HepG2 (cell line): ENCODE measurements around the gene RMI1. TPM values are rescaled to one million over a fixed set of nuclear protein-coding genes. Genes with fewer than 3 reads are reported as not detected.

Source experiments
- ARID2 ChIP-seq: sonication (generic); formaldehyde crosslinking; IDR thresholded peaks from 2 replicates; pipeline ENCODE4 v1.8.1; 2022; ENCODE audit warnings: mild to moderate bottlenecking, missing genetic modification reagents, borderline replicate concordance
- BRCA1 ChIP-seq: sonication (generic); formaldehyde crosslinking; IDR thresholded peaks from 2 replicates; pipeline ENCODE4 v1.4.0; 2020; ENCODE audit warnings: missing genetic modification reagents
- ELF3 ChIP-seq: IDR thresholded peaks from 2 replicates; pipeline ENCODE4 v1.6.1; 2016; ENCODE audit warnings: missing genetic modification reagents, missing compliant biosample characterization
- FOSL1 ChIP-seq: sonication (generic); formaldehyde crosslinking; IDR thresholded peaks from 2 replicates; pipeline ENCODE4 v1.9.0; 2021; ENCODE audit warnings: missing genetic modification reagents, borderline replicate concordance
- FOXJ3 ChIP-seq: sonication (generic); formaldehyde crosslinking; IDR thresholded peaks from 2 replicates; pipeline ENCODE4 v1.4.0; 2020; ENCODE audit warnings: missing genetic modification reagents, mild to moderate bottlenecking, borderline replicate concordance
- KLF16 ChIP-seq, 2 experiments: sonication (generic) in 1 of 2; formaldehyde crosslinking in 1 of 2; IDR thresholded peaks; 2 replicates each; pipeline versions ENCODE4 v1.6.1 to v1.8.0; 2016 to 2023; ENCODE audit warnings: missing genetic modification reagents in 2 of 2, missing compliant biosample characterization in 1 of 2
- MAFG ChIP-seq: sonication (generic); formaldehyde crosslinking; IDR thresholded peaks from 2 replicates; pipeline ENCODE4 v1.5.1; 2020; ENCODE audit warnings: mild to moderate bottlenecking, missing genetic modification reagents
- MAFK ChIP-seq, 2 experiments: IDR thresholded peaks in 1 of 2; conservative IDR thresholded peaks in 1 of 2; 2 replicates each; pipeline ENCODE4 v1.6.1; 2011; ENCODE audit warnings: improper control_type of control experiment in 2 of 2, low read length in 2 of 2
- MATR3 ChIP-seq: sonication (generic); formaldehyde crosslinking; IDR thresholded peaks from 2 replicates; pipeline ENCODE4 v1.4.0; 2020; ENCODE audit warnings: missing genetic modification reagents
- MTF1 ChIP-seq: sonication (generic); formaldehyde crosslinking; IDR thresholded peaks from 2 replicates; pipeline ENCODE4 v1.5.0; 2020; ENCODE audit warnings: missing genetic modification reagents
- NAIF1 ChIP-seq: sonication (generic); formaldehyde crosslinking; IDR thresholded peaks from 2 replicates; pipeline ENCODE4 v1.5.0; 2020; ENCODE audit warnings: mild to moderate bottlenecking, missing genetic modification reagents, borderline replicate concordance
- ZFP36 ChIP-seq: fragments of 150-350 bp; IDR thresholded peaks from 2 replicates; pipeline ENCODE4 v1.6.1; 2018; ENCODE audit warnings: borderline replicate concordance, low read length, low read depth; ENCODE audit not compliant: partially characterized antibody
- ZFY ChIP-seq: sonication (generic); formaldehyde crosslinking; IDR thresholded peaks from 2 replicates; pipeline ENCODE4 v1.4.0; 2020; ENCODE audit warnings: missing genetic modification reagents
- ZNF10 ChIP-seq: sonication (generic); formaldehyde crosslinking; IDR thresholded peaks from 2 replicates; pipeline ENCODE4 v1.4.0; 2020; ENCODE audit warnings: mild to moderate bottlenecking, low read depth, missing genetic modification reagents, borderline replicate concordance
- ZNF382 ChIP-seq: sonication (generic); formaldehyde crosslinking; IDR thresholded peaks from 2 replicates; pipeline ENCODE4 v1.5.0; 2020; ENCODE audit warnings: missing genetic modification reagents, mild to moderate bottlenecking, borderline replicate concordance
- ZNF441 ChIP-seq: sonication (generic); formaldehyde crosslinking; IDR thresholded peaks from 2 replicates; pipeline ENCODE4 v1.7.0; 2021; ENCODE audit warnings: missing genetic modification reagents, borderline replicate concordance
- ZNF607 ChIP-seq: sonication (generic); formaldehyde crosslinking; IDR thresholded peaks from 2 replicates; pipeline ENCODE4 v1.5.1; 2020; ENCODE audit warnings: missing genetic modification reagents, mild to moderate bottlenecking, borderline replicate concordance
- ZNF773 ChIP-seq: sonication (generic); formaldehyde crosslinking; IDR thresholded peaks from 2 replicates; pipeline ENCODE4 v1.4.0; 2020; ENCODE audit warnings: missing genetic modification reagents, borderline replicate concordance
- ZNF883 ChIP-seq: sonication (generic); formaldehyde crosslinking; IDR thresholded peaks from 2 replicates; pipeline ENCODE4 v1.5.1; 2020; ENCODE audit warnings: mild to moderate bottlenecking, missing genetic modification reagents; ENCODE audit errors: not compliant biosample characterization
- polyA plus RNA-seq, 8 experiments: library from polyadenylated mRNA; depleted of rRNA in 3 of 8; stranded (reverse) in 7 of 8; unstranded in 1 of 8; fragments of >200 nt; fragmentation: Illumina TruSeq in 4 of 8; extraction: Trizol in 4 of 8; gene quantifications; 2 replicates each; pipeline versions ENCODE4 v1.2.1 to v1.2.3, GENCODE V29; 2011 to 2016; ENCODE audit warnings: low read depth in 4 of 8, missing spikeins in 1 of 8, mixed read lengths in 1 of 8; ENCODE audit not compliant: insufficient read depth in 1 of 8
- total RNA-seq, 5 experiments: library from RNA; depleted of rRNA; stranded (reverse); fragments of >200 nt; fragmentation: Illumina TruSeq; extraction: Trizol; gene quantifications; 2 replicates each; pipeline ENCODE4 v1.2.3, GENCODE V29; 2016; ENCODE audit warnings: low read depth in 1 of 5
- TF ChIP-seq, protein P1 (sequence below): sonication (generic); formaldehyde crosslinking; conservative IDR thresholded peaks from 2 replicates; pipeline ENCODE4 v1.8.1; 2023; ENCODE audit warnings: missing genetic modification reagents
- TF ChIP-seq, protein P2 (sequence below): sonication (generic); formaldehyde crosslinking; IDR thresholded peaks from 2 replicates; pipeline ENCODE4 v1.4.0; 2020; ENCODE audit warnings: mild to moderate bottlenecking, missing genetic modification reagents
- TF ChIP-seq, protein P3 (sequence below): sonication (generic); formaldehyde crosslinking; conservative IDR thresholded peaks from 2 replicates; pipeline ENCODE4 v1.4.0; 2020; ENCODE audit warnings: missing genetic modification reagents
- TF ChIP-seq, protein P4 (sequence below): sonication (generic); formaldehyde crosslinking; IDR thresholded peaks from 2 replicates; pipeline ENCODE4 v1.4.0; 2020; ENCODE audit warnings: missing genetic modification reagents

Gene RMI1
- total and polyA plus RNA-seq, 2 of the 13 experiments (the other 11 are each of a cell fraction or from before 2014, with no cell fraction given): 0.54 to 3.7 TPM

DNA sequence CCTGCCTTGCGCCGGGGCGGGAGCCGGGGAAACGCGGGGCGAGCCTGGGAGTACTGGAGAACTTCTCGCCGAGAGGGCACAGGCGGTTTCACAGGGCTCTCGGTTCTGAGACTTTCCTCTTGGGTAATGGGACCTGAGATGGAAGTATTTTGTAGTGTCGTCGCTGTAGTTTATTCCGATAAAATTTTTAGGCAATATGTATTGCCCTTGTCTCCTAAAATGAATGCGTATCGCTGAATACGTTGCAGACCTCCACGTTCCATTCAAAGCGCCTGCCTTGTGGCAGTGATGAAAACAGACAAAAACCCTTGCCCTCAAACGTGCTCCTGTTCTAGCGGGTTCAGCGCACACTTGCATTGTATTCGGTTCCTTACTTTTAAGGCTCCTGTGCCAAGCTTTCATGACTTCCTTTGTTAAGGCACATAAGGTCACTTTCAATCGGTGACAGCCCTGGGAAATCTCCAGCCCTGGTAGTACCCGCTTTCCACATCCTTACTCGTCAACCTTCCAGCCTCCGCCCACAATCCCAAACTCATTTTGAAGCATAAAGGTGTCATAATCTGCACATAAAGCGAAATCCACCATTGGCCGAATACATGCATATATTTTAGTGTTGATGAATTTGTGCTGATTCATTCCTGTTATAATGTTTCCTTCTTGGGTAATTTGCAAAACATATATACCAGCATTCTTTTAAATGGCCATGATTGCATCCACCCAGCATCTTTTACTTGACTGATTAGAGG is 694 bp downstream of the RMI1 start (continued):
- TF ChIP-seq BRCA1 (CRISPR knock-in tag): no peak
- no peak for TF ChIP-seq ZNF382 (CRISPR knock-in tag)
- no peak for TF ChIP-seq KLF16 (CRISPR knock-in tag; IDR thresholded peaks at IDR 0.05)
- no peak for TF ChIP-seq MAFG (CRISPR knock-in tag)
- TF ChIP-seq, protein P1, sequence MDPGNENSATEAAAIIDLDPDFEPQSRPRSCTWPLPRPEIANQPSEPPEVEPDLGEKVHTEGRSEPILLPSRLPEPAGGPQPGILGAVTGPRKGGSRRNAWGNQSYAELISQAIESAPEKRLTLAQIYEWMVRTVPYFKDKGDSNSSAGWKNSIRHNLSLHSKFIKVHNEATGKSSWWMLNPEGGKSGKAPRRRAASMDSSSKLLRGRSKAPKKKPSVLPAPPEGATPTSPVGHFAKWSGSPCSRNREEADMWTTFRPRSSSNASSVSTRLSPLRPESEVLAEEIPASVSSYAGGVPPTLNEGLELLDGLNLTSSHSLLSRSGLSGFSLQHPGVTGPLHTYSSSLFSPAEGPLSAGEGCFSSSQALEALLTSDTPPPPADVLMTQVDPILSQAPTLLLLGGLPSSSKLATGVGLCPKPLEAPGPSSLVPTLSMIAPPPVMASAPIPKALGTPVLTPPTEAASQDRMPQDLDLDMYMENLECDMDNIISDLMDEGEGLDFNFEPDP (CRISPR knock-in tag): 0 out of 2 replicates have a peak, but pooled peaks have one; percentile 8
- no peak for TF ChIP-seq ZNF10 (CRISPR knock-in tag)
- TF ChIP-seq ZNF607: no peak
- TF ChIP-seq MATR3 (CRISPR knock-in tag): no peak
- TF ChIP-seq ARID2: no peak
- no peak for TF ChIP-seq ZNF883 (CRISPR knock-in tag)
- TF ChIP-seq, protein P2, sequence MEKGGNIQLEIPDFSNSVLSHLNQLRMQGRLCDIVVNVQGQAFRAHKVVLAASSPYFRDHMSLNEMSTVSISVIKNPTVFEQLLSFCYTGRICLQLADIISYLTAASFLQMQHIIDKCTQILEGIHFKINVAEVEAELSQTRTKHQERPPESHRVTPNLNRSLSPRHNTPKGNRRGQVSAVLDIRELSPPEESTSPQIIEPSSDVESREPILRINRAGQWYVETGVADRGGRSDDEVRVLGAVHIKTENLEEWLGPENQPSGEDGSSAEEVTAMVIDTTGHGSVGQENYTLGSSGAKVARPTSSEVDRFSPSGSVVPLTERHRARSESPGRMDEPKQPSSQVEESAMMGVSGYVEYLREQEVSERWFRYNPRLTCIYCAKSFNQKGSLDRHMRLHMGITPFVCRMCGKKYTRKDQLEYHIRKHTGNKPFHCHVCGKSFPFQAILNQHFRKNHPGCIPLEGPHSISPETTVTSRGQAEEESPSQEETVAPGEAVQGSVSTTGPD (CRISPR knock-in tag): no peak
- no peak for TF ChIP-seq ZNF773 (CRISPR knock-in tag)
- peak; percentile 31 to 38; a peak in 1 of 4 replicates for TF ChIP-seq MAFK (conservative IDR thresholded peaks at IDR 0.05 in 1 of 2, IDR thresholded peaks at IDR 0.05 in 1 of 2; ENCODE audit: low read length in 2 of 2)
- no peak for TF ChIP-seq FOSL1
- TF ChIP-seq ZNF441 (CRISPR knock-in tag): no peak
- no peak for TF ChIP-seq NAIF1 (CRISPR knock-in tag)
- TF ChIP-seq ZFP36: no peak
- TF ChIP-seq, protein P3, sequence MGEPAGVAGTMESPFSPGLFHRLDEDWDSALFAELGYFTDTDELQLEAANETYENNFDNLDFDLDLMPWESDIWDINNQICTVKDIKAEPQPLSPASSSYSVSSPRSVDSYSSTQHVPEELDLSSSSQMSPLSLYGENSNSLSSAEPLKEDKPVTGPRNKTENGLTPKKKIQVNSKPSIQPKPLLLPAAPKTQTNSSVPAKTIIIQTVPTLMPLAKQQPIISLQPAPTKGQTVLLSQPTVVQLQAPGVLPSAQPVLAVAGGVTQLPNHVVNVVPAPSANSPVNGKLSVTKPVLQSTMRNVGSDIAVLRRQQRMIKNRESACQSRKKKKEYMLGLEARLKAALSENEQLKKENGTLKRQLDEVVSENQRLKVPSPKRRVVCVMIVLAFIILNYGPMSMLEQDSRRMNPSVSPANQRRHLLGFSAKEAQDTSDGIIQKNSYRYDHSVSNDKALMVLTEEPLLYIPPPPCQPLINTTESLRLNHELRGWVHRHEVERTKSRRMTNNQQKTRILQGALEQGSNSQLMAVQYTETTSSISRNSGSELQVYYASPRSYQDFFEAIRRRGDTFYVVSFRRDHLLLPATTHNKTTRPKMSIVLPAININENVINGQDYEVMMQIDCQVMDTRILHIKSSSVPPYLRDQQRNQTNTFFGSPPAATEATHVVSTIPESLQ (CRISPR knock-in tag): no peak
- no peak for TF ChIP-seq MTF1 (CRISPR knock-in tag)
- no peak for TF ChIP-seq FOXJ3 (CRISPR knock-in tag)
- 0 out of 2 replicates have a peak, but pooled peaks have one; percentile 10 for TF ChIP-seq ZFY (CRISPR knock-in tag)
- TF ChIP-seq ELF3: peak; percentile 4; the same call in 1 of the 2 replicates
- TF ChIP-seq, protein P4, sequence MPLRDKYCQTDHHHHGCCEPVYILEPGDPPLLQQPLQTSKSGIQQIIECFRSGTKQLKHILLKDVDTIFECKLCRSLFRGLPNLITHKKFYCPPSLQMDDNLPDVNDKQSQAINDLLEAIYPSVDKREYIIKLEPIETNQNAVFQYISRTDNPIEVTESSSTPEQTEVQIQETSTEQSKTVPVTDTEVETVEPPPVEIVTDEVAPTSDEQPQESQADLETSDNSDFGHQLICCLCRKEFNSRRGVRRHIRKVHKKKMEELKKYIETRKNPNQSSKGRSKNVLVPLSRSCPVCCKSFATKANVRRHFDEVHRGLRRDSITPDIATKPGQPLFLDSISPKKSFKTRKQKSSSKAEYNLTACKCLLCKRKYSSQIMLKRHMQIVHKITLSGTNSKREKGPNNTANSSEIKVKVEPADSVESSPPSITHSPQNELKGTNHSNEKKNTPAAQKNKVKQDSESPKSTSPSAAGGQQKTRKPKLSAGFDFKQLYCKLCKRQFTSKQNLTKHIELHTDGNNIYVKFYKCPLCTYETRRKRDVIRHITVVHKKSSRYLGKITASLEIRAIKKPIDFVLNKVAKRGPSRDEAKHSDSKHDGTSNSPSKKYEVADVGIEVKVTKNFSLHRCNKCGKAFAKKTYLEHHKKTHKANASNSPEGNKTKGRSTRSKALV (CRISPR knock-in tag): no peak
